ENCODE measurements around the gene CHRNA7.

- TF ChIP-seq CTCF (IDR thresholded peaks at IDR 0.05 in 4 of 5, conservative IDR thresholded peaks at IDR 0.05 in 1 of 5) (no peak), POLR2A (IDR thresholded peaks at IDR 0.05) (no peak)
Measured at GRCh38 chr15:32218666-32219065, 188.4 kb downstream of the CHRNA7 start.
